HG03039 (cell line): Measurements from ENCODE around the gene TSPAN4.

Source experiments
- ATAC-seq: cut with Tn5 transposase; IDR thresholded peaks from one replicate; pipeline ENCODE4 v1.9.1; 2021; ENCODE audit warnings: mild to moderate bottlenecking, moderate library complexity; ENCODE audit not compliant: unreplicated experiment

The TSPAN4 gene

DNA sequence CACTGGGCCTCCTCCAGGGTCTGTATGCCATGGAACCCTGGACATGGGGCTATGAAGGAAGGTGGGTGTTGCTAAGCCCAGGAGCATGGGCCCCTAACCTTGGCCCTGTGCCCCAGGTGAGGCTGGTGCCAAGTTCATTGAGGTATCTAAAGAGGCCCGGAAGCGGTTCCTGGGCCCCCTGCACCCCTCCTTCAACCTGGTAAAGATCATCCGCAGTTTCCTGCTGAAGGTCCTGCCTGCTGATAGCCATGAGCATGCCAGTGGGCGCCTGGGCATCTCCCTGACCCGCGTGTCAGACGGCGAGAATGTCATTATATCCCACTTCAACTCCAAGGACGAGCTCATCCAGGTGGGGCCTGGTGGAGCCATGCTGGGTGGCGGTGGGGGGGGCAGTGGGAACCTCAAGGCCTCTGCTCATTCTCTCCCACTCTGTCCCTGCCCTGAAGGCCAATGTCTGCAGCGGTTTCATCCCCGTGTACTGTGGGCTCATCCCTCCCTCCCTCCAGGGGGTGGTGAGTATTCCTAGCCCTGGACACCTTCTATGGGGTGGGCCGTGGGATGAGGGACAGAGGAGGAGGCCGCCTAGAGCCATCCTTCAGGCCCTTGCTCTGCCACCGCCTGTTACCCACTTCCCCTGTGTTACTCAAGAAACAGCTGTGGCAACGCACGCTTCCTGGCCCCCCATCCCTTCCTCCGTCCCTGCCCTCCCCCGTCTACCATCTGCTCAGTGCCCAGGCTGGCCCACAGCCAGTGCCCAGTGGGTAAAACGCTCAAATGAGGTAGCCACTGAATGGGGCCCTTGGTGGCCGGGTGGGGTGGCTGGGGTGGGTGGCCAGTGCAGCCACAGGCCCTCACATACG, 20.9 kb upstream of the TSPAN4 start:
- ATAC-seq: no peak

DNA sequence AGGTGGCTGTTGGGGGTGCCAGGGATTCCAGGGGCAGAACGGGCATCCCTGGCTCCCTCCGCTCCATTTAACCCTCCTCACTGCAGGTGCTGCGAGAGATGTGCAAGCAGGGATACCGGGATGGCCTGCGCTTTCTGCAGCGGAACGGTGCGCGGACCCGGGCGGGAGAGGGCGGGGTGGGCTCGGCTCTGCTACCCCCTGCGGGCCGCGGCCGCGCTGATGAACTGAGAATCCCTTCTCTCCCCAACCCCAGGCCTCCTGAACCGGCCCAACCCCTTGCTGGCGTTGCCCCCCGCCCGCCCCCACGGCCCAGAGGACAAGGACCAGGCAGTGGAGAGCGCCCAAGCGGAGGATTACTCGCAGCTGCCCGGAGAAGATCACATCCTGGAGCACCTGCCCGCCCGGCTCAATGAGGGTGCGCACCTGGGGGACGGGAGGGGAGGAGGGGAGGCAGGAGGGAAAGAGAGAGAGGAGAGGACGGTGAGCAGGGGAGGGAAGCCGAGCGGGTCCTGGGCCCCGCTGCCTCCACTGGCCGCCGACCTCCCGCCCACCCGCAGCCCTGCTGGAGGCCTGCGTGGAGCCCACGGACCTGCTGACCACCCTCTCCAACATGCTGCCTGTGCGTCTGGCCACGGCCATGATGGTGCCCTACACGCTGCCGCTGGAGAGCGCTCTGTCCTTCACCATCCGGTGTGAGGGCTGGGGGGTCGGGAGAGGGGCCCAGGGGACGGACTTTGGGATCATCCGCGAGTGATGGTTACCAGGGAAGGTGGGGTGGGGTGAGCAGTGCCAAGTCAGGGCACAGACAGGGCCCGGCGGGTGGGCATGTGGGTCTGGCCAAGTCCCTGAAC, 19.0 kb upstream of the TSPAN4 start:
- ATAC-seq: no peak

DNA sequence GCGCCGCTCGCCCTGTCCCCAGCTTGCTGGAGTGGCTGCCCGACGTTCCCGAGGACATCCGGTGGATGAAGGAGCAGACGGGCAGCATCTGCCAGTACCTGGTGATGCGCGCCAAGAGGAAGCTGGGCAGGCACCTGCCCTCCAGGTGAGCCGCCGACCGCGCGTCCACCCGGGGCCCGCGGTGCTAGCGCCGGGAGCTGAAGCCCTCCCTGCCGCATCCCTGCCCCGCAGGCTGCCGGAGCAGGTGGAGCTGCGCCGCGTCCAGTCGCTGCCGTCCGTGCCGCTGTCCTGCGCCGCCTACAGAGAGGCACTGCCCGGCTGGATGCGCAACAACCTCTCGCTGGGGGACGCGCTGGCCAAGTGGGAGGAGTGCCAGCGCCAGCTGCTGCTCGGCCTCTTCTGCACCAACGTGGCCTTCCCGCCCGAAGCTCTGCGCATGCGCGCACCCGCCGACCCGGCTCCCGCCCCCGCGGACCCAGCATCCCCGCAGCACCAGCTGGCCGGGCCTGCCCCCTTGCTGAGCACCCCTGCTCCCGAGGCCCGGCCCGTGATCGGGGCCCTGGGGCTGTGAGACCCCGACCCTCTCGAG, 18.3 kb upstream of the TSPAN4 start:
- no peak for ATAC-seq

DNA sequence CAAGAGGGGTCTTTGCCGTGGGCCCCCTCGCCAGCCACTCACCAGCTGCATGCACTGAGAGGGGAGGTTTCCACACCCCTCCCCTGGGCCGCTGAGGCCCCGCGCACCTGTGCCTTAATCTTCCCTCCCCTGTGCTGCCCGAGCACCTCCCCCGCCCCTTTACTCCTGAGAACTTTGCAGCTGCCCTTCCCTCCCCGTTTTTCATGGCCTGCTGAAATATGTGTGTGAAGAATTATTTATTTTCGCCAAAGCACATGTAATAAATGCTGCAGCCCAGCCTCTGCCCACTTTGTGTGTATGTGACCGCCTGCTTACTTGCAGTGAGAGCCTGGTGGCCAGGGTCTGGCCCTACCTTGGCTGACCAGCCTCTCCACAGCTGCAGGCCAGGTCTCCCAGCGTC, 17.7 kb upstream of the TSPAN4 start:
- ATAC-seq: no peak

DNA sequence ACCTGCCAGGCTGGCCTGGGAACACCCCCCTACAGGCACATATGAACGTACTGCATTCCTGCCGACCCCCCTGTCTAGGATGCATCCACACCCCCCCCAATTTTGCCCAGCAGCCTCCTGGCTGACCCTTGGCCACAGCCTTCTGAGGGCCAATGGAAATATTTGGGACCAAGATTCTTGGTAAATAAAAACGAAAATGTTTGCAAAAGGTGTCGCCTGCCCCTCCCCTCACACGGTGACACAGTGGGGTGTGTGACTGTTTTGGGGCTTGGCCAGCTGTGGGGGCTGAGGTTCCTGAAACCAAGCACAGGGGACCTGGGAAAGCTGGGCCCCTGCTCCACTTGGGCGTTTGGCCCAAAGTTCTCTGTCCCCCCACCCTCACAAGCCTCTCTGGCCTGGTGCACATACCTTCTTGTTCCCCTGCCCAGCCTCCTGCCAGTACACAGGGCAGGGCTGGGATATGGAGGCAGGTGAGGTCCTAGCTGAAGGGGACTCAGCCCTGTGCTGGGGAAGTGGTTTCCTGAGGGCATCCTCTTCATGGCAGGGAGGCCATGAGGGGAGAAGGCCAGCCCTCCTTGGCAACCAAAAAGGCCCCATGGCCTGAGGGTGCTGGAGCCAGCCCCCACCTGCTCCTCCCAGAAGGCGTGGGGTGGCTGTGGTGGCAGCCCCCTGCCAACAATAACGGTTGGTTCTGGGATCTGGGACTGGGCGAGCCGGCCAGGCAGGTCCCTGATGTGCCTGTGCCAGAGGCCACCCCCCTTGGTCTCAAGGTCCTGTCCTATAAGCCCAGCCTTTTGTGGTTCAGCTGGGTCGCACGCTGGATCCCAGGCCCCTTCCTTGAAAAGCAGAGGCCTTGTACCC, 17.1 kb upstream of the TSPAN4 start:
- ATAC-seq: no peak

DNA sequence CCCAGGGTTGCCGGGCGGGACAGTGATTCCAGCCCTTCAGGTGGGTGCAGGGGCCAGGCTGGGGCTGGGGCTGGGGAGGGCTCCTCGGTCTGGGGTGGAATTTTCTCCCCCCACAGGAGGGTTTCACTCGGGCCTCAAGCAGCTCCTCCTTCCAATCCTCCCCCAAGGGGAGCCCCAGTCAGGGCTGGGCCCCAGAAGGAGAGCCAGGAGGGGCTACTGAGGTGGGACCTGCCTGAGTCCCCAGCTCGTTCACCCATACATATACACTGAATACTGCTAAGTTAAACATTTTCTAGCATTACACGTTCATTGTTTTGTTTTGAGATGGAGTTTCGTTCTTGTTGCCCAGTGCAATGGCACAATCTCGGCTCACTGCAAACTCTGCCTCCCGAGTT, 16.4 kb upstream of the TSPAN4 start:
- ATAC-seq: no peak

DNA sequence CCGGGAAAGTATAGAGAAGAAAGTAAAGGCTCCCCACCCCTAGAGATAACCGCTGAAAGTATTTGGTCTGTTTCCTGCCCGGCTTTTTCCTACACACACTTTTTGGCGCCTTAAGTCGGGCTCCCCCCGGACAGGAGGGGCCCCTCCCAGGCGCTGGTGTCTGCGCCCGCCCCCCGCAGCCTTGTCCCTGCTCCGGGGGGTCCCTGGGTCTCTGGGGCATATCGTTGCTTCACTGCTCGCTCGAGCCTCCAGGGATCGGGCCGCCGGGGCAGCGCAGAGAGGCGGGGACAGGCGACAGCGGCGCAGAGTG, 15.9 kb upstream of the TSPAN4 start:
- ATAC-seq: no peak

DNA sequence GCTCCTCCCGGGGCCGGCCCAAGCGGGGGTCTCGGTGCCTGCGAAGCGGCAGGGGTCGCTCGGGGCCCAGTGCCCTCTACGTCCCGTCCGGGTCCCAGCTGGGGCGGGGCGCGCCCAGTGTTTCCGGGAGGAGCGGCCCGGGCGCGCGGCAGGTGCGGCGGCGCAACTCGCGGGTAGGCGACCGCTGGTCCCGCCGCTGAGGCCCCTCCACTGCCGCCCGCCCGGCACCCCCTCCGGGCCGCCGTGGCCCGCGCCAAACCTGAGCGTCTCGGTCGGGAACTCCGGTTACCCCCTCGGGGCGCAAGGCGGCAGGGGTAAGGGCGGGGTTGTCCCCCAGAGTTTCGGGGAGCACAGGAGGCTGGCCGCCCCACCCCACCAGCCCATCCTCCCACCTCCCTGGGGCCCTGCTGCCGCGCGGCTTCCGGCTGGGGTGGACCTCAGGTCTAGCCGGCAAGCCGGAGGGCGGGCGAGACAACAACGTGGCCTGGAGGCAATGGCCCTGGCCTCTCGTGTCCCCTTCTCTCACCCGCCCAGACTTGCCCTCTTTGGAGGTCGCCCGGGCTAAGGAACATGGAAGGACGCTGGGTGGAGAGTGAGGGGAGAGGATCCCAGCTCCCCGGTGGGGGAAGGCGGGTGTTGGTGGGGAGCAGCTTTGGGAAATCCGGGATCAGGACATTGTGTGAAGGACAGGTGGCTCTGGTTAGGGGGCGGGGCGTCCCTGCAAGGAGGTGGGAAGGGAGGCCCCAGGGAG, 15.3 kb upstream of the TSPAN4 start:
- ATAC-seq: no peak

DNA sequence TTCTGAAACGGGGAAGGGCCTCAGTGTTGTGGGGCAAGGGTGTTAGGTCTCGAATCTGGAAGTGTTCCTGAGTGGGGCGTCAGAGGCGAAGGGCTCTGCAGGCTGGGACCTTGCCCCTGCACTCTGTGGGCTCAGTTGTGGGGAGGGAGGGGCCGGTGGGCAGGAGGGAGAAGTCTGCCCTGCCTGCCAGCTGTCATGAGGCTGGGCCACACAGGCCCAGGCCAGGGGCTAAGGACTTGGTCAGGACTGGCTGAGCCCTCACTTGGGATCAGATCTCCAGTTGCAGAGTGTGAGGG, 14.8 kb upstream of the TSPAN4 start, which contains the start of gene CRACR2B:
CRACR2B (plus strand) TSS at position 23 of the 296 bp plus-strand sequence. CDS start 689 bp downstream, outside the sequence.
- ATAC-seq: no peak

DNA sequence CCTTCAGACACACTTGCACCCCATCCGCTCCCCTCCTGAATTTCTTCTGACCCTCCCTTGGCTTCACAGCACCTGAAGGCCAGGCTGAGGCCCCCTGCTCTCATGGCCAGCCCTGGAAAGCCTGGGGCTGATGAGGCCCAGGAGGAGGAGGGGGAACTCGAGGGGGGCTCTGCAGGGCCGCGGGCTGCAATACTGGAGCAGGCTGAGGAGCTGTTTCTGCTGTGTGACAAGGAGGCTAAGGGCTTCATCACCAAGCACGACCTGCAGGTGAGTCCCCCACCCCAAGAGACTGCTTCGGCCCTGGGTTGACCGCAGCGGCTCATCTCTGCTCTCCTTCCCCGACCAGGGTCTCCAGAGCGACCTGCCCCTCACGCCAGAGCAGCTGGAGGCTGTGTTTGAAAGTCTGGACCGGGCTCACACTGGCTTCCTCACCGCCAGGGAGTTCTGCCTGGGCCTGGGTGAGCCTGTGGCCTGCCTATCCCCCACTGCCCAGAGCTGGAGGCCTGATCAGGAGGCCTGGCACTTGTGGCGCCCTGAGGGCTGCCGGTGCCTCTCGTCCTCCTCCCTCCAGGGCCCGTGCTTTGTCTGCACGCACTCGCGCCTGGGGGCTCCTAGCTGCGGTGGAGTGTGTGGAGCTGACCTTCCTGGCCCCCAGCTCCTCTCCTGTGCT, 14.0 kb upstream of the TSPAN4 start:
- ATAC-seq: no peak

DNA sequence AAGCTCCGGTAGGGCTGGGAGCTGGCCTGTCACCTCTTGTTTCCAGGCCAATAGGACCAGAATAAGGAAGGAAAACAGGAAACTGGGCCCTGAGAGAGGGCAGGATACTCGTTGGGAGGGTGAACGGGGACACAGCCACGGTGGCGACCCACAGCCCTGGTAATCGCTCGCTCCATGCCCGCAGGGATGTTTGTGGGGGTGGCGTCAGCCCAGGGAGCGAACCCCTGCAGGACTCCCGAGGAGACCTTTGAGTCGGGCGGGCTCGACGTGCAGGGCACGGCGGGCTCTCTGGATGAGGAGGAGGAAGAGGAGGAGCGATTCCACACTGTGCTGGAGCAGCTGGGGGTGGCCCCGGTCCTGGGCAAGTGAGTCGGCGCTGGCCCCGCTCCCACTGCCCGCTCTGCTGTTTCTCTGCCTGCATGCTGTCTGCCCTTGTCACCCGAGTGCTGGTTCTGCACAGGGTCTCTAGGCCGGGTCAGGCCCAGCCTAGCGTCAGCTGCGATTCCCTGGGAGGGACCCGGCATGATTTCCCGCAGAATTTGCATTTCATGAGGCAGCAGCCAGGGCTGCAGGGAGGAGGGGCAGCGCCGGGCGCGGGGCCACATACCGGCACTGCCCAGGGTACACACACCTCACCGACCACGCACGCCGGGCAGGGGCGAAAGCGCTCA, 13.3 kb upstream of the TSPAN4 start:
- no peak for ATAC-seq

DNA sequence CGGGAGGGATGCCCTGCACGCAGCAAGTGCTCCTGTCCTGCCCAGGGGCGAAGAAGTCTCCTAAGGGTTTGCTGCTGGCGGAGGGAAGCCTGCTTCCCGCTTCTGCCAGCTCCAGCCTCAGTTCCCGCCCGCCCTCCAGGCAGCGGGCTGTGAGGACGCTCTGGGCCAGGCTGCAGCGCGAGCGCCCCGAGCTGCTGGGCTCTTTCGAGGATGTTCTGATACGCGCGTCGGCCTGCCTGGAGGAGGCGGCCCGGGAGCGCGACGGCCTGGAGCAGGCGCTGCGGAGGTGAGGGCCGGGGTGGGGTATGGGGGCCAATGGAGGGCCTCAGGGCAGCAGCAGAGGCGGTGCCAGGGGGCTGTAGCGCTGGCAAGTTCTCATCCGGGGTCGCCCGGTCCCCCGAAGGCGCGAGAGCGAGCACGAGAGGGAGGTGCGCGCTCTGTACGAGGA, 12.8 kb upstream of the TSPAN4 start:
- ATAC-seq: no peak

DNA sequence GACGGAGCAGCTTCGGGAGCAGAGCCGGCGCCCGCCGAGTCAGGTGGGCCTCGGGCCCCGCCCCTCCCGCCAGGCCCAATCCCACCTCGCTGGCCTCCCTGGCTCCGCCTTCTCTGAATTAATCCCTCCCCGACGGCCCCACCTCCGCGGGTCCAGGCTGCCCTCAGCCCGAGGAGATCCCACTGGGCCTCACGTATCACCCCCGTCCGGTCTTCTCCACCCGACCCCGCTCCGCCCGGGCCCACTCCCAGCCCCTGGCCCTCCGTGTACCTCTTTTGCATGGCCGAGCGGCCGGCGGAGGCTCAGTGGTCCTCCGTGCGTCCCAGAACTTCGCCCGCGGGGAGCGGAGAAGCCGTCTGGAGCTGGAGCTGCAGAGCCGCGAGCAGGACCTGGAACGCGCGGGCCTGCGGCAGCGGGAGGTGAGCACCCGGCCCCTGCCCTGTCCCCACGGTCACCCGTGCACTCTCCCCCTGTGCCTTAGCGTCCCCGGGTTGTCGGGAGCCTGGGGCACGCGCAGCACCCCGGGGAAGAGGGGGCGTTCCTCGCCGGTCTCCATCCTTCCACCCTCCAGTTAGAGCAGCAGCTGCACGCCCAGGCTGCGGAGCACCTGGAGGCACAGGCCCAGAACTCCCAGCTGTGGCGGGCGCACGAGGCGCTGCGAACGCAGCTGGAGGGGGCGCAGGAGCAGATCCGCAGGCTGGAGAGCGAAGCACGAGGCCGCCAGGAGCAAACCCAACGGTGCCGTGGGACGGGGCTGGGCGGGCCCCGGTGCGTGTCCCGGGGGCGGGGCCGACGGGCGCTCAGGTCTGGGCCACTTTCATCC, 12.1 kb upstream of the TSPAN4 start:
- no peak for ATAC-seq

DNA sequence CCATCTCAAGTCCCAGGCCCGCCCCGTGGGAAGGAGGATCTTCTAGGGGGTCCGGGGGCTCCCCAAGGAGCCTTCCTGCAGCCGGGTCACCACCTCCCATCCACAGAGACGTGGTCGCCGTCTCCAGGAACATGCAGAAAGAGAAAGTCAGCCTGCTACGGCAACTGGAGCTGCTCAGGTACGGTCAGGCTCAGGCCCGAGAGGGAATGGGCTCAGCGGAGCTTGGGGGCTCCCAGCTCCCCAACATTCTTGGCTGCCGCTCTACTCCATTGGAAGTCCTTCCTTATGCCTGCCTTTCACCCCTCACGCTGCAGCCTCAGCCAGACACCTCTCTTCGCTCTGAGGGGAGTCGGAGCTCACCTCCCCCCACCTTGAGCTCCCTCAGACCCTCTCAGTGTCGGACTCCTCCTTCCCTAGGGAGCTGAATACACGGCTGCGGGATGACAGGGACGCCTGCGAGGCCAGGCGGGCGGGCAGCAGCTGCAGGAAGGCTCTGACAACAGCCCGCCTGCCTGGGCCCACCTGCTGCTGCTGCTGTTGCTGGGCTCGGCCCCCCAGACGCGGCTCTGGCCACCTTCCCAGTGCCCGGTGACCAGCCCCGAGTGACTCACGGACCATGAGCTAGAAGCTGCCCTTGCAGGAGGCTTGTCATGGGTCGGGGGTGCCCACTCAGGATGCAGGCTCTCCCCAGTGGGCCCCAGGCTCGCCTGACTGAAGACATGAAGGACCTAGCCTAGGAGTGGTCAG, 11.4 kb upstream of the TSPAN4 start:
- no peak for ATAC-seq

DNA sequence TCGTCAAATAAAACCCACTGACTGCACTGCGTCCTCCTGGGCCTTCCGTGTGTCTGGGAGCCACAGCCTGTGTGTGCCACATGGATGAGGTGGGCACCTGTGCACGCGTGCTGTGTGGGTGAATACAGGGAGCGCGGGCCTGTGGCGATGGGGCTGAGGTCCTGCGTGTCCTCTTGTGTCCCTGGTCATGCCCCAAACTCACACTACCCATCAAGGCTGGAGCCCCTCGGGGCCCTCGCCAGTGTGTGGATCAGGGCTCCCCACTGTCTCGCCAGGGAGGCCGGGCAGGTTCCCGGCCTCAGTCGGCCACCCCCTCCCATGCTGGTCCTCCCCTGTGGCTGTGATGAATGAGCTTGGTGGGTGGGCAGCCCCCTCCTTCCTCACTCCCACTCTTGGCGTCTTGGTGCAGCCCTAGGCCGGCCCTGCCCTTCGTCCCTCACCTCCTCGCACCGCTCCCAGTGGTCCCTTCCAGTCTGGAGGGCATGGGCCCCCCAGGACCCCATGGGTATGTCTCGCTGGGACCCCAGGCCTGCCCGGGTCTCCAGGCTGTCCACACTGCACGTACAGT, 10.6 kb upstream of the TSPAN4 start:
- no peak for ATAC-seq

DNA sequence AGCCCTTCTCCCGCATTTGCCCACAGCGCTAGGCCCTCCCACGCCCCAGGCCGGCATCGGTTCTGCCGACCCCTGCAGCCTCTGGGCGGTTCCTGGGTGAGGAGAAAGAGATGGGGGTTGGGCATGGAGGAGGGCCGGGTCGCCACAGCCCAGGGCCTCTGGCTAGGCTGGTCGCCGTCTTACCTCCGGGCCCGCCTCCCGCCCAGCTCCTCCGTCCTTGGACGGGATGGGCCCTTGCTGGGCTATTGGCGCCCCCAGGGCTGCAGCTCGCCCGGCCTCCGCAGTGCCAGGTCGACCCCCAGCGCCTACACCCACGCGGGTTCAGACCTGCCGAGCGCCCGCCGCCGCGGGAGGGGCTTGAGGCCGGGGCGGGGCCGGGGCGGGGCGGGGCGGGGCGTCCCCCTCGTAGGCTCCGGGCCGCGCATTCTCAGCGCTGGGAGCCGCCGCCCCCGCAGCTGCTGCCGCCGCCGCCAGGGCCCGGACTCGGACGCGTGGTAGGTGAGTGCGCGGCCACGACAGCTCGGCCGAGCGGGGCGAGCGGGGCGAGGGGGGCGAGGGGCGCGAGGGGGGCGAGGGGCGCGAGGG, 10.0 kb upstream of the TSPAN4 start, which contains the start of gene CD151:
CD151 (plus strand) TSS at position 424 of the 585 bp plus-strand sequence. CDS start 3,118 bp downstream, outside the sequence.
- no peak for ATAC-seq
